Measurements from ENCODE around the gene DNAJA3. TPM values are rescaled to one million over a fixed set of nuclear protein-coding genes. Genes with fewer than 3 reads are reported as not detected.

The DNAJA3 gene
- total and polyA plus RNA-seq, 9 of the 15 experiments (the other 6 are each of a cell fraction or from before 2014, with no cell fraction given), result 8.1 to 105 (median 79.0) TPM

DNA sequence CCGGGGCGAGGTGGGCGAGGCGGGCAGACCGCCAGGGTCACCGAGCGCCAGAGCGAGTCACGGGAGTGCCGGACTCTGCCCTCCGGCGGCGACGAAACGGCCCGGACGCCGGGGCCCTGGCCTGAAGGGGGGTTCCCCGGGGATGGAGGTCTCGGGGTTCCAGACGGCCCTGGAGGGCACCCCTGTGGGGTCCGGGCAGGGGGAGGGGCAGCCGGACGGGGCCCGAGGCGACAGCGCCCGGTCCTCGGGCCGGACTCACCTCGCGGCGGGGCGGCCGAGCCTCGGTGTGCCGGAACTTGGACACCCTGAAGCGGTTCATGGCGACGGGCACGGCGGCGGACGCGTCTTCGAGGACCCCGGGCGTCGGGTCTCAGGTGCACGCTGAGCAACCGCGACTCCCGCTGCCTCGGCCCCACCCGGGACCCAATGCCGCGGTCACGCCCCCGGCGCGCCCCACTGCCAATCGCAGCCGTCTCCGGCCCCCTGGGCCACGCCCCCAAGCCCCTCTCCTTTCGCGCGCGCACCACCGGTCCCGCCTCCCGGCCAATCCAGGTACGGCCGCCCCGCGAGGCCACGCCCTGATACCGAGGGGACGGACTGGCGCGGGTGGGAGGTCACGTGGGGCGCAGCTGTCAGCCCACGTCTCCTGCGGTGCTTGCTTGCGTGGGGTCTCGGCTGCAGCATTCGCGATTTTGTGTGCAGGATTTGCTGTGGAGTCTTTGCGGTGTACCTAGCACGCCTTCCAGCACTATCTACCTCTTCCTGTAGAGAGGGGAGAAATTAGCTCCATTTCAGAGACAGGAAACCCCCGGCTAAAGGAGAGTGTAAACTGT, 9.3 kb upstream of the DNAJA3 start, which contains the start of gene CORO7 (continued):
- TF ChIP-seq, protein P1, sequence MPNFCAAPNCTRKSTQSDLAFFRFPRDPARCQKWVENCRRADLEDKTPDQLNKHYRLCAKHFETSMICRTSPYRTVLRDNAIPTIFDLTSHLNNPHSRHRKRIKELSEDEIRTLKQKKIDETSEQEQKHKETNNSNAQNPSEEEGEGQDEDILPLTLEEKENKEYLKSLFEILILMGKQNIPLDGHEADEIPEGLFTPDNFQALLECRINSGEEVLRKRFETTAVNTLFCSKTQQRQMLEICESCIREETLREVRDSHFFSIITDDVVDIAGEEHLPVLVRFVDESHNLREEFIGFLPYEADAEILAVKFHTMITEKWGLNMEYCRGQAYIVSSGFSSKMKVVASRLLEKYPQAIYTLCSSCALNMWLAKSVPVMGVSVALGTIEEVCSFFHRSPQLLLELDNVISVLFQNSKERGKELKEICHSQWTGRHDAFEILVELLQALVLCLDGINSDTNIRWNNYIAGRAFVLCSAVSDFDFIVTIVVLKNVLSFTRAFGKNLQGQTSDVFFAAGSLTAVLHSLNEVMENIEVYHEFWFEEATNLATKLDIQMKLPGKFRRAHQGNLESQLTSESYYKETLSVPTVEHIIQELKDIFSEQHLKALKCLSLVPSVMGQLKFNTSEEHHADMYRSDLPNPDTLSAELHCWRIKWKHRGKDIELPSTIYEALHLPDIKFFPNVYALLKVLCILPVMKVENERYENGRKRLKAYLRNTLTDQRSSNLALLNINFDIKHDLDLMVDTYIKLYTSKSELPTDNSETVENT (CRISPR knock-in tag; IDR thresholded peaks at IDR 0.05), result peak; percentile 24; the same call in 1 of the 2 replicates
- TF ChIP-seq HNRNPL (IDR thresholded peaks at IDR 0.05; ENCODE audit: low read depth, low read length), result 0 out of 2 replicates have a peak, but pooled peaks have one; percentile 22
- peak; percentile 15; the same call in 1 of the 2 replicates for TF ChIP-seq KLF1 (tag; IDR thresholded peaks at IDR 0.05)
- TF ChIP-seq SRSF3 (IDR thresholded peaks at IDR 0.05; ENCODE audit: insufficient read depth, low read length), result no peak
- peak; percentile 78 for TF ChIP-seq TBP (optimal IDR thresholded peaks at IDR 0.05; ENCODE audit: low read depth, low read length)
- peak in 1 of 2 experiments; percentile 17; a peak in 1 of 4 replicates for TF ChIP-seq SRF (CRISPR knock-in tag; IDR thresholded peaks at IDR 0.05)
- TF ChIP-seq, protein P2, sequence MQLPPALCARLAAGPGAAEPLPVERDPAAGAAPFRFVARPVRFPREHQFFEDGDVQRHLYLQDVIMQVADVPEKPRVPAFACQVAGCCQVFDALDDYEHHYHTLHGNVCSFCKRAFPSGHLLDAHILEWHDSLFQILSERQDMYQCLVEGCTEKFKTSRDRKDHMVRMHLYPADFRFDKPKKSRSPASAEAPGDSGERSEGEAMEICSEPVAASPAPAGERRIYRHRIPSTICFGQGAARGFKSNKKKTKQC (CRISPR knock-in tag; IDR thresholded peaks at IDR 0.05), result 0 out of 2 replicates have a peak, but pooled peaks have one; percentile 36
- TF ChIP-seq TARDBP (IDR thresholded peaks at IDR 0.05), result peak; percentile 75; the same call in 1 of the 2 replicates
- TF ChIP-seq POLR2B (IDR thresholded peaks at IDR 0.05; ENCODE audit: low read depth, partially characterized antibody), result peak; percentile 55
- TF ChIP-seq MCM3 (IDR thresholded peaks at IDR 0.05), result no peak
- TF ChIP-seq NR4A1 (CRISPR knock-in tag; IDR thresholded peaks at IDR 0.05), result peak; percentile 25; the same call in 1 of the 2 replicates
- TF ChIP-seq NR4A1 (tag; IDR thresholded peaks at IDR 0.05), result no peak
- TF ChIP-seq, protein P3, sequence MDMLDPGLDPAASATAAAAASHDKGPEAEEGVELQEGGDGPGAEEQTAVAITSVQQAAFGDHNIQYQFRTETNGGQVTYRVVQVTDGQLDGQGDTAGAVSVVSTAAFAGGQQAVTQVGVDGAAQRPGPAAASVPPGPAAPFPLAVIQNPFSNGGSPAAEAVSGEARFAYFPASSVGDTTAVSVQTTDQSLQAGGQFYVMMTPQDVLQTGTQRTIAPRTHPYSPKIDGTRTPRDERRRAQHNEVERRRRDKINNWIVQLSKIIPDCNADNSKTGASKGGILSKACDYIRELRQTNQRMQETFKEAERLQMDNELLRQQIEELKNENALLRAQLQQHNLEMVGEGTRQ (CRISPR knock-in tag; IDR thresholded peaks at IDR 0.05), result peak; percentile 99
- TF ChIP-seq, protein P4, sequence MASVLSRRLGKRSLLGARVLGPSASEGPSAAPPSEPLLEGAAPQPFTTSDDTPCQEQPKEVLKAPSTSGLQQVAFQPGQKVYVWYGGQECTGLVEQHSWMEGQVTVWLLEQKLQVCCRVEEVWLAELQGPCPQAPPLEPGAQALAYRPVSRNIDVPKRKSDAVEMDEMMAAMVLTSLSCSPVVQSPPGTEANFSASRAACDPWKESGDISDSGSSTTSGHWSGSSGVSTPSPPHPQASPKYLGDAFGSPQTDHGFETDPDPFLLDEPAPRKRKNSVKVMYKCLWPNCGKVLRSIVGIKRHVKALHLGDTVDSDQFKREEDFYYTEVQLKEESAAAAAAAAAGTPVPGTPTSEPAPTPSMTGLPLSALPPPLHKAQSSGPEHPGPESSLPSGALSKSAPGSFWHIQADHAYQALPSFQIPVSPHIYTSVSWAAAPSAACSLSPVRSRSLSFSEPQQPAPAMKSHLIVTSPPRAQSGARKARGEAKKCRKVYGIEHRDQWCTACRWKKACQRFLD (CRISPR knock-in tag; IDR thresholded peaks at IDR 0.05), result peak; percentile 35; the same call in 1 of the 2 replicates
- TF ChIP-seq, protein P5, sequence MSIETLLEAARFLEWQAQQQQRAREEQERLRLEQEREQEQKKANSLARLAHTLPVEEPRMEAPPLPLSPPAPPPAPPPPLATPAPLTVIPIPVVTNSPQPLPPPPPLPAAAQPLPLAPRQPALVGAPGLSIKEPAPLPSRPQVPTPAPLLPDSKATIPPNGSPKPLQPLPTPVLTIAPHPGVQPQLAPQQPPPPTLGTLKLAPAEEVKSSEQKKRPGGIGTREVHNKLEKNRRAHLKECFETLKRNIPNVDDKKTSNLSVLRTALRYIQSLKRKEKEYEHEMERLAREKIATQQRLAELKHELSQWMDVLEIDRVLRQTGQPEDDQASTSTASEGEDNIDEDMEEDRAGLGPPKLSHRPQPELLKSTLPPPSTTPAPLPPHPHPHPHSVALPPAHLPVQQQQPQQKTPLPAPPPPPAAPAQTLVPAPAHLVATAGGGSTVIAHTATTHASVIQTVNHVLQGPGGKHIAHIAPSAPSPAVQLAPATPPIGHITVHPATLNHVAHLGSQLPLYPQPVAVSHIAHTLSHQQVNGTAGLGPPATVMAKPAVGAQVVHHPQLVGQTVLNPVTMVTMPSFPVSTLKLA (conservative IDR thresholded peaks at IDR 0.05), result peak; percentile 89 to 95
- TF ChIP-seq, protein P6, sequence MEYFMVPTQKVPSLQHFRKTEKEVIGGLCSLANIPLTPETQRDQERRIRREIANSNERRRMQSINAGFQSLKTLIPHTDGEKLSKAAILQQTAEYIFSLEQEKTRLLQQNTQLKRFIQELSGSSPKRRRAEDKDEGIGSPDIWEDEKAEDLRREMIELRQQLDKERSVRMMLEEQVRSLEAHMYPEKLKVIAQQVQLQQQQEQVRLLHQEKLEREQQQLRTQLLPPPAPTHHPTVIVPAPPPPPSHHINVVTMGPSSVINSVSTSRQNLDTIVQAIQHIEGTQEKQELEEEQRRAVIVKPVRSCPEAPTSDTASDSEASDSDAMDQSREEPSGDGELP (CRISPR knock-in tag; IDR thresholded peaks at IDR 0.05; ENCODE audit: borderline replicate concordance), result peak; percentile 98
- TF ChIP-seq SIN3A (IDR thresholded peaks at IDR 0.05; ENCODE audit: borderline replicate concordance in 2 of 2, control insufficient read depth in 1 of 2, low read depth in 2 of 2, low read length in 2 of 2), result peak in 1 of 2 experiments; percentile 79; a peak in 2 of 4 replicates
